Subcutaneous abdominal adipose tissue (tissue), 5 donors: ENCODE results near the gene TMEM92.
A peak's percentile ranks its signal among the peaks of the same experiment; 100 is the strongest.
"Not testable (repeated sequence)": the region's sequence is repeated elsewhere in the genome, so short reads cannot be mapped to it uniquely, and the experiment has no call there.

Source experiments
- H3K27ac ChIP-seq: one replicate; pipeline ENCODE4 v1.7.0; 2013; ENCODE audit warnings: low read depth, mild to moderate bottlenecking, inconsistent platforms, low read length, moderate library complexity
- H3K27me3 ChIP-seq, 5 donors: one replicate each; pipeline ENCODE4 v1.7.0; 2013; ENCODE audit warnings: low read length in 5 of 5, inconsistent platforms in 1 of 5; ENCODE audit not compliant: control insufficient read depth in 5 of 5, insufficient read depth in 4 of 5
- H3K36me3 ChIP-seq, 5 donors: one replicate each; pipeline ENCODE4 v1.7.0; 2013; ENCODE audit warnings: low read length in 5 of 5; ENCODE audit not compliant: control insufficient read depth in 5 of 5, insufficient read depth in 5 of 5
- H3K4me1 ChIP-seq, 5 donors: one replicate each; pipeline ENCODE4 v1.7.0; 2013; ENCODE audit warnings: low read length in 5 of 5, mild to moderate bottlenecking in 3 of 5, moderate library complexity in 1 of 5; ENCODE audit not compliant: control insufficient read depth in 5 of 5, insufficient read depth in 5 of 5
- H3K4me3 ChIP-seq, 5 donors: one replicate each; pipeline ENCODE4 v1.7.0; 2013; ENCODE audit warnings: low read length in 5 of 5, low read depth in 1 of 5
- H3K9ac ChIP-seq, 5 donors: one replicate each; pipeline ENCODE4 v1.7.0; 2013; ENCODE audit warnings: low read length in 5 of 5, mild to moderate bottlenecking in 4 of 5, moderate library complexity in 3 of 5
- H3K9me3 ChIP-seq, 5 donors: one replicate each; pipeline ENCODE4 v1.7.0; 2013; ENCODE audit warnings: low read length in 5 of 5; ENCODE audit not compliant: control insufficient read depth in 5 of 5
- donor health status: healthy.
- donor health status: healthy.
- donor health status: healthy.
- donor health status: healthy.
- donor health status: healthy.

TMEM92 gene

GRCh38 chr17:50283714-50284113 is 9.4 kb downstream of the TMEM92 start:
- H3K9ac ChIP-seq = no peak overlapping the region
- no peaks in the 10 kb centered on the region for H3K36me3 ChIP-seq
- peaks cover 0 to 26% (median 6%) of the 10 kb centered on the region in 5 donors for H3K4me1 ChIP-seq
- no peak overlapping the region for H3K4me3 ChIP-seq
- H3K27me3 ChIP-seq = peaks cover 0 to 4% (median 0%) of the 10 kb centered on the region in 5 donors
- H3K9me3 ChIP-seq = no peaks in the 10 kb centered on the region
- H3K27ac ChIP-seq = no peak overlapping the region

DNA sequence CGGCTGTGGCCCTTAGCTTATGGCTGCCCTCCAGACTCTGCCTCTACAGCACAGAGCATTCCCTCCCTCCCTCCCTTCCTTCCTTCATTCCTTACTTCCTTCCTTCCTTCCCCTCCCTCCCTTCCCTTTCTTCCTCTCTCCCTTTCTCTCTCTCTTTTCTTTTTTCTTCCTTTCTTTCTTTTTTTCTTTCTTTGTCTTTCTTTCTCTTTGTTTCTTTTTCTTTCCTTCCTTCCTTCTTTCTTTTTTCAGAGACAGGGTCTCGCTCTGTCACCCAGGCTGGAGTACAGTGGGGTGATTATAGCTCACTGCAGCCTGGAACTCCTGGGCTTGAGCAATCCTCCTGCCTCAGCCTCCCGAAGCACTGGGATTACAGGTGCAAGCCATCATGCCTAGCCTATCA is 11.7 kb downstream of the TMEM92 start:
- Histone ChIP-seq H3K9me3 (no peaks in the 10 kb centered on the region), H3K27ac (no peak overlapping the region), H3K4me1 (peaks cover 5 to 48% (median 25%) of the 10 kb centered on the region in 5 donors), H3K27me3 (no peaks in the 10 kb centered on the region), H3K36me3 (no peaks in the 10 kb centered on the region), H3K4me3 (no peak overlapping the region), H3K9ac (no peak overlapping the region)

- H3K4me1 ChIP-seq = peaks cover 5 to 48% (median 26%) of the 10 kb centered on the region in 5 donors
- not testable (repeated sequence) for H3K27me3 ChIP-seq, H3K36me3 ChIP-seq, H3K4me3 ChIP-seq, H3K9ac ChIP-seq, H3K27ac ChIP-seq, H3K9me3 ChIP-seq
Measured at GRCh38 chr17:50287302-50287701, 13.0 kb downstream of the TMEM92 start.

GRCh38 chr17:50288306-50288705 is 14.0 kb downstream of the TMEM92 start:
- Histone ChIP-seq H3K9me3 (no peaks in the 10 kb centered on the region), H3K9ac (no peak overlapping the region), H3K36me3 (no peaks in the 10 kb centered on the region), H3K27me3 (no peaks in the 10 kb centered on the region), H3K4me3 (no peak overlapping the region), H3K4me1 (peaks cover 5 to 48% (median 26%) of the 10 kb centered on the region in 5 donors), H3K27ac (no peak overlapping the region)

DNA sequence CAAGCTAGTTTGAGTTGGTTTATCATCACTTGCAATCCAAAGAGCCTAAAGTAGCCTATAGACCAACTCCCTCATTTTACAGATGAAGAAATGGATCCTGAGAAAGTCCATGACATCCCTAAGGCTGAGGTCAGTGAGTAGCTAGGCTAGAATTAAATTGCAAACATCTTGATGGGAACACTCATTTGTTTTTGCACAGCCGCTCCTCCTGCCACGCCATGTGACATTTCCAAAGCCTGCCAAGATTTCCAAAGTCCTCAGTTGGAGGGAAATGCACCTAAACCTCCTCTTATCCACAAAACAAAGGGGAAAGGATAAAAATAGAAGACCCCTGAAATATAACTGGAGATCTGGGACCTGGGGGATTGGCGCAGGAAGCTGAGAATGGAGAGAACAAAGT is 15.0 kb downstream of the TMEM92 start:
- peak overlapping the region in 1 of 5 donors; percentile 13 for H3K4me3 ChIP-seq
- peak overlapping the region in 1 of 5 donors; percentile 49 for H3K9ac ChIP-seq
- H3K9me3 ChIP-seq = no peaks in the 10 kb centered on the region
- no peaks in the 10 kb centered on the region for H3K36me3 ChIP-seq
- H3K27ac ChIP-seq = peak overlapping the region; percentile 86
- no peaks in the 10 kb centered on the region for H3K27me3 ChIP-seq
- H3K4me1 ChIP-seq = peaks cover 5 to 48% (median 26%) of the 10 kb centered on the region in 5 donors

DNA sequence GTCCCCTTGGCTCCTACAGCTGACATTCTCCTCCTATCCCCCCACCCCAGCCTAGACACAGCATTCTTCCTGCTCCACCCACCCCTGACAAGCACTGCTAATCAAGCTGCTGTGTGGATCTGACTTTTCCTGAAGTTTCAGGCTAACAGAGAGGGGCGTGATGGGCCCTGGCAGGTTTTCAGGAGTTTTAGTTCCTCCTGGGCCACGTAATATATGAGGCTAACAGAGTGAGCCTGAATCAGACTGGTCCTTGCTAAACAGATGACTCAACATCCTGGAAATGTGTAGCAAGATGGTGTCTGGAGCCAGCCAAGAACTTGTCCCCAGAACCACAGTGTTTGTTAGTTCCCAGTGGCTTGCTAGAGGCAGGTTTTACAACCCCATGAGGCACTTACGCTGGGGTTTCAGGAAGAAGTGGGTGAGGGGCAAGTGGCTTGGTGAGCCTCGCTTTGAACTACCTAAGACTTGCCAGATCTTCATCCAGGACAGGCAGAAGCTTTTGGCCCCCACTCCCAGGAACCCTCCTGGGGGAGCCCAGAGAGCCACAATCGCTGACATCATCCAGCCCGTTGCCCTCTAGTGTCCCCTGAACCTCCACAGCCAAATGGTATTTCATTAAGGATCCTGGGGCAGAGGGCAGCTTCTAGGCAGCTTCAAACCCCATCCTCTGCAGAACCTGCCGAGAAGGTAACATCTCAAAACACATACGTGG is 15.9 kb downstream of the TMEM92 start:
- H3K9ac ChIP-seq = peak overlapping the region in 2 of 5 donors; percentile 49 to 50
- no peaks in the 10 kb centered on the region for H3K27me3 ChIP-seq
- peak overlapping the region in 1 of 5 donors; percentile 11 for H3K4me3 ChIP-seq
- no peaks in the 10 kb centered on the region for H3K36me3 ChIP-seq
- H3K27ac ChIP-seq = peak overlapping the region; percentile 86
- H3K9me3 ChIP-seq = no peaks in the 10 kb centered on the region
- peaks cover 5 to 48% (median 26%) of the 10 kb centered on the region in 5 donors for H3K4me1 ChIP-seq

- no peaks in the 10 kb centered on the region for H3K27me3 ChIP-seq
- peaks cover 5 to 43% (median 26%) of the 10 kb centered on the region in 5 donors for H3K4me1 ChIP-seq
- H3K4me3 ChIP-seq = no peak overlapping the region
- peak overlapping the region; percentile 86 for H3K27ac ChIP-seq
- H3K9me3 ChIP-seq = no peaks in the 10 kb centered on the region
- peak overlapping the region in 1 of 5 donors; percentile 50 for H3K9ac ChIP-seq
- H3K36me3 ChIP-seq = no peaks in the 10 kb centered on the region
Measured at GRCh38 chr17:50290933-50291332, 16.7 kb downstream of the TMEM92 start.

- Histone ChIP-seq H3K36me3 (no peaks in the 10 kb centered on the region), H3K4me1 (peaks cover 5 to 33% (median 26%) of the 10 kb centered on the region in 5 donors), H3K4me3 (no peak overlapping the region), H3K27ac (no peak overlapping the region), H3K9me3 (no peaks in the 10 kb centered on the region), H3K9ac (no peak overlapping the region), H3K27me3 (no peaks in the 10 kb centered on the region)
Measured at GRCh38 chr17:50292465-50292864, 18.2 kb downstream of the TMEM92 start.

GRCh38 chr17:50295021-50295420 is 20.8 kb downstream of the TMEM92 start:
- Histone ChIP-seq H3K27me3 (no peaks in the 10 kb centered on the region), H3K4me3 (no peak overlapping the region), H3K4me1 (peaks cover 1 to 10% (median 8%) of the 10 kb centered on the region in 5 donors), H3K27ac (no peak overlapping the region), H3K9ac (no peak overlapping the region), H3K9me3 (no peaks in the 10 kb centered on the region), H3K36me3 (no peaks in the 10 kb centered on the region)

- Histone ChIP-seq H3K27me3 (no peaks in the 10 kb centered on the region), H3K4me3 (no peak overlapping the region), H3K36me3 (no peaks in the 10 kb centered on the region), H3K27ac (no peak overlapping the region), H3K4me1 (no peaks in the 10 kb centered on the region), H3K9ac (no peak overlapping the region), H3K9me3 (no peaks in the 10 kb centered on the region)
Measured at GRCh38 chr17:50297407-50297865, 23.2 kb downstream of the TMEM92 start.
